ENCODE data around the gene ZFY. TPM values are rescaled to one million over a fixed set of nuclear protein-coding genes. Genes with fewer than 3 reads are reported as not detected.

The ZFY gene
- total and polyA plus RNA-seq, 2 of the 4 experiments (the other 2 are of a cell fraction) = not detected

- Histone ChIP-seq H3K4ac (ENCODE audit: low read depth, low read length) (no peak overlapping the region), H3K23ac (ENCODE audit: low read depth, low read length) (no peak overlapping the region), H4K5ac (ENCODE audit: low read depth, low read length) (no peak overlapping the region), H2AK9ac (replicated peaks; ENCODE audit: low read depth, low read length, poor library complexity) (no peak overlapping the region), H4K91ac (ENCODE audit: insufficient read depth, low read depth, low read length) (no peak overlapping the region), H4K8ac (ENCODE audit: low read depth in 2 of 2, low read length in 2 of 2) (no peak overlapping the region), H2AK5ac (ENCODE audit: low read depth, low read length) (no peak overlapping the region), H2AFZ (replicated peaks; ENCODE audit: low read length, poor library complexity) (no peak overlapping the region), H3K9me1 (ENCODE audit: insufficient read depth, low read length) (no peaks in the 10 kb centered on the region), H4K20me1 (ENCODE audit: insufficient read depth, low read length) (no peaks in the 10 kb centered on the region), H3K79me1 (ENCODE audit: low read depth in 1 of 2, low read length in 2 of 2) (no peaks in the 10 kb centered on the region), H2BK20ac (ENCODE audit: low read depth, low read length) (no peak overlapping the region), H3K9ac (ENCODE audit: low read depth, low read length) (no peak overlapping the region), H3K9me3 (ENCODE audit: control insufficient read depth, insufficient read depth, low read length) (no peaks in the 10 kb centered on the region), H3K14ac (replicated peaks; ENCODE audit: low read depth, low read length) (no peak overlapping the region), H3K18ac (ENCODE audit: low read depth, low read length) (no peak overlapping the region), H3K4me1 (ENCODE audit: control insufficient read depth, insufficient read depth, low read length) (no peaks in the 10 kb centered on the region), H3K27me3 (ENCODE audit: control insufficient read depth, insufficient read depth, low read length) (no peaks in the 10 kb centered on the region), H3K4me3 (ENCODE audit: insufficient read depth, low read depth, low read length) (no peak overlapping the region), H2BK15ac (ENCODE audit: low read depth, low read length) (no peak overlapping the region), H3K36me3 (ENCODE audit: control insufficient read depth, insufficient read depth, low read length) (no peaks in the 10 kb centered on the region), H2BK120ac (ENCODE audit: low read depth, low read length) (no peak overlapping the region), H3K27ac (ENCODE audit: insufficient read depth, low read length) (no peak overlapping the region), H3K4me2 (ENCODE audit: low read depth, low read length) (no peak overlapping the region), H2BK5ac (ENCODE audit: low read depth, low read length, poor library complexity, severe bottlenecking) (no peak overlapping the region), H3K56ac (ENCODE audit: extremely low read depth, insufficient read depth, low read length) (no peak overlapping the region)
- DNase-seq (no peak), ATAC-seq (ENCODE audit: low read depth) (no peak)
- WGBS, 2 experiments (ENCODE audit: extremely low coverage in 2 of 2, insufficient read length in 1 of 2) = no CpG with 5 or more reads among the region's 1 CpG
- intact Hi-C loops (cut with micrococcal nuclease) (no loop called here), in situ Hi-C loops (cut with MboI; ENCODE audit: low sequenced_read_pairs) (no loop called here), dilution Hi-C loops (cut with HindIII; ENCODE audit: low sequenced_read_pairs, unreplicated experiment) (no loop called here)
- ChIA-PET CTCF (no interaction called here), POLR2A (ENCODE audit: unreplicated experiment) (no interaction called here)
- no TSS peak for BruUV-seq (replicated peaks)
- TF ChIP-seq CTCF (conservative IDR thresholded peaks at IDR 0.05; ENCODE audit: low read depth, low read length) (no peak), SMC3 (IDR thresholded peaks at IDR 0.05; ENCODE audit: low read depth, low read length) (no peak), FOS (IDR thresholded peaks at IDR 0.05; ENCODE audit: low read depth, low read length) (no peak), RCOR1 (IDR thresholded peaks at IDR 0.05; ENCODE audit: insufficient replicate concordance, low read length) (no peak), USF2 (IDR thresholded peaks at IDR 0.05; ENCODE audit: low read depth, low read length) (no peak), CEBPB (IDR thresholded peaks at IDR 0.05; ENCODE audit: low read depth, low read length) (no peak), NFE2L2 (IDR thresholded peaks at IDR 0.05; ENCODE audit: low read depth, low read length) (no peak), RFX5 (IDR thresholded peaks at IDR 0.05; ENCODE audit: low read depth, low read length) (no peak), MXI1 (IDR thresholded peaks at IDR 0.05; ENCODE audit: borderline replicate concordance, low read depth, low read length) (no peak), POLR2A (IDR thresholded peaks at IDR 0.05; ENCODE audit: low read depth, low read length) (no peak), MAFK (IDR thresholded peaks at IDR 0.05; ENCODE audit: low read depth, low read length) (no peak), MAZ (IDR thresholded peaks at IDR 0.05; ENCODE audit: borderline replicate concordance, low read depth, low read length) (no peak), RAD21 (IDR thresholded peaks at IDR 0.05; ENCODE audit: low read length) (no peak), ELK1 (IDR thresholded peaks at IDR 0.05; ENCODE audit: borderline replicate concordance, low read depth, low read length) (no peak), BHLHE40 (IDR thresholded peaks at IDR 0.05; ENCODE audit: low read depth, low read length) (no peak), CHD1 (IDR thresholded peaks at IDR 0.05; ENCODE audit: low read depth, low read length) (no peak)
Measured at GRCh38 chrY:3016594-3016993, 81.4 kb downstream of the ZFY start.

Measured in IMR-90 (cell line).